Gastroesophageal sphincter (tissue), 3 donors: ENCODE results near the gene FHIP1A.

Source experiments
- EP300 ChIP-seq: sonication (generic); formaldehyde crosslinking; IDR thresholded peaks from one replicate; pipeline ENCODE4 v1.6.1; 2017; ENCODE audit warnings: antibody characterized with exemption, mild to moderate bottlenecking
- POLR2AphosphoS5 ChIP-seq: sonication (generic); formaldehyde crosslinking; IDR thresholded peaks from one replicate; pipeline ENCODE4 v1.6.1; 2017; ENCODE audit warnings: antibody characterized with exemption
- TF ChIP-seq, protein P1 (sequence below), 4 experiments: fragments of 200-600 bp in 2 of 4; fragments of 450-650 bp in 2 of 4; sonication (generic) in 1 of 4; IDR thresholded peaks; one replicate each; pipeline ENCODE4 v1.5.1; 2017 to 2019; ENCODE audit warnings: antibody characterized with exemption in 4 of 4, mild to moderate bottlenecking in 2 of 4, moderate library complexity in 2 of 4

DNA sequence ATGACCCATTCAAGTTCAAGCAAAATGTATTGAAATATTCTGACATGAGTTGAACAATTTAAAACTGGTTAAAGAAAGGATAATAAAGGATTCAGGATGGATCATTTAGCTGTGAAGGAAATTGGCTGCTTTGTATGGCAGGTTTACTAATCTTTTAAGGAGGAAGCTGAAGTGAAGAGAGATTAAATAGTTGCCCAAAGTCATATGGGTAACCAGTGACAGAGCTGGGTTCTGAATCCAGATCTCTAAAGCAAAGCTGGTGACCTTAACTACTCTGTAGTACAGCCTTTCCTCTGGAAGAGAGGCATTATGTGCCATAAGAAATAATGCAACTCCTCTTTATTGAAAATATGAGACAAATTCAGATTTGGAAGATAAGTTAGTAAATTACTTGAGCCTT, 22.8 kb downstream of the FHIP1A start:
- TF ChIP-seq, protein P1, sequence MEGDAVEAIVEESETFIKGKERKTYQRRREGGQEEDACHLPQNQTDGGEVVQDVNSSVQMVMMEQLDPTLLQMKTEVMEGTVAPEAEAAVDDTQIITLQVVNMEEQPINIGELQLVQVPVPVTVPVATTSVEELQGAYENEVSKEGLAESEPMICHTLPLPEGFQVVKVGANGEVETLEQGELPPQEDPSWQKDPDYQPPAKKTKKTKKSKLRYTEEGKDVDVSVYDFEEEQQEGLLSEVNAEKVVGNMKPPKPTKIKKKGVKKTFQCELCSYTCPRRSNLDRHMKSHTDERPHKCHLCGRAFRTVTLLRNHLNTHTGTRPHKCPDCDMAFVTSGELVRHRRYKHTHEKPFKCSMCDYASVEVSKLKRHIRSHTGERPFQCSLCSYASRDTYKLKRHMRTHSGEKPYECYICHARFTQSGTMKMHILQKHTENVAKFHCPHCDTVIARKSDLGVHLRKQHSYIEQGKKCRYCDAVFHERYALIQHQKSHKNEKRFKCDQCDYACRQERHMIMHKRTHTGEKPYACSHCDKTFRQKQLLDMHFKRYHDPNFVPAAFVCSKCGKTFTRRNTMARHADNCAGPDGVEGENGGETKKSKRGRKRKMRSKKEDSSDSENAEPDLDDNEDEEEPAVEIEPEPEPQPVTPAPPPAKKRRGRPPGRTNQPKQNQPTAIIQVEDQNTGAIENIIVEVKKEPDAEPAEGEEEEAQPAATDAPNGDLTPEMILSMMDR (IDR thresholded peaks at IDR 0.05), result no peak
- TF ChIP-seq EP300 (no peak), POLR2AphosphoS5 (no peak)
